Immature natural killer cell (primary cell): ENCODE data around the gene MTSS2. TPM values are rescaled to one million over a fixed set of nuclear protein-coding genes. Genes with fewer than 3 reads are reported as not detected.
"Not testable (repeated sequence)": the region's sequence is repeated elsewhere in the genome, so short reads cannot be mapped to it uniquely, and the experiment has no call there.

ENCODE experiments used
- DNase-seq, 3 donors: peaks; one replicate each; pipeline ENCODE4 v3.0.0; 2022; ENCODE audit warnings: mixed read lengths in 1 of 3
- H3K27ac Mint-ChIP-seq, 6 donors: one replicate each; pipeline ENCODE4 v1.8.0; 2020; ENCODE audit warnings: mixed read lengths in 6 of 6, mild to moderate bottlenecking in 5 of 6, inconsistent platforms in 4 of 6, moderate library complexity in 3 of 6
- H3K27me3 Mint-ChIP-seq, 3 donors: one replicate each; pipeline ENCODE4 v1.8.0; 2020 to 2021; ENCODE audit warnings: low read depth in 3 of 3, mild to moderate bottlenecking in 3 of 3, mixed read lengths in 3 of 3, moderate library complexity in 3 of 3, inconsistent platforms in 1 of 3
- H3K36me3 Mint-ChIP-seq, 3 donors: one replicate each; pipeline ENCODE4 v1.8.0; 2020; ENCODE audit warnings: mixed read lengths in 3 of 3, inconsistent platforms in 2 of 3, mild to moderate bottlenecking in 2 of 3
- H3K4me1 Mint-ChIP-seq, 2 donors: one replicate each; pipeline ENCODE4 v1.8.0; 2020; ENCODE audit warnings: inconsistent platforms in 2 of 2, mild to moderate bottlenecking in 2 of 2, mixed read lengths in 2 of 2, moderate library complexity in 1 of 2
- H3K4me3 Mint-ChIP-seq, 5 donors: one replicate each; pipeline ENCODE4 v1.8.0; 2020; ENCODE audit warnings: mild to moderate bottlenecking in 5 of 5, mixed read lengths in 5 of 5, inconsistent platforms in 3 of 5, moderate library complexity in 3 of 5
- H3K9me3 Mint-ChIP-seq, 6 donors: one replicate each; pipeline ENCODE4 v1.8.0; 2020; ENCODE audit warnings: mild to moderate bottlenecking in 6 of 6, mixed read lengths in 6 of 6, inconsistent platforms in 4 of 6, moderate library complexity in 3 of 6
- polyA plus RNA-seq, 3 donors: library from polyadenylated mRNA; unstranded; fragments of 300-500 nt; fragmentation: Illumina TruSeq; gene quantifications; one replicate each; pipeline ENCODE4 v1.2.3, GENCODE V29; 2021

MTSS2 gene
- polyA plus RNA-seq, 3 donors from 2014 or later, result not detected

- Mint-ChIP-seq H3K36me3 (no peaks in the 10 kb centered on the region), H3K9me3 (peaks cover 0 to 1% (median 0%) of the 10 kb centered on the region in 6 donors), H3K4me3 (no peak overlapping the region), H3K27me3 (peaks cover 0 to 4% (median 2%) of the 10 kb centered on the region in 3 donors), H3K27ac (no peak overlapping the region), H3K4me1 (peaks cover 1 to 5% of the 10 kb centered on the region in 2 donors)
- no peak for DNase-seq
These were observed 9.9 kb downstream of the MTSS2 start for GRCh38 chr16:70675851-70676513.

GRCh38 chr16:70674221-70675014 is 11.4 kb downstream of the MTSS2 start:
- Mint-ChIP-seq H3K27me3 (peaks cover 0 to 2% (median 2%) of the 10 kb centered on the region in 3 donors), H3K4me1 (peaks cover 1 to 5% of the 10 kb centered on the region in 2 donors), H3K36me3 (no peaks in the 10 kb centered on the region), H3K9me3 (peaks cover 0 to 1% (median 0%) of the 10 kb centered on the region in 6 donors), H3K27ac (no peak overlapping the region), H3K4me3 (no peak overlapping the region)
- DNase-seq, result no peak

GRCh38 chr16:70670938-70671337 is 14.9 kb downstream of the MTSS2 start:
- not testable (repeated sequence) for H3K4me1 Mint-ChIP-seq, H3K4me3 Mint-ChIP-seq, H3K27me3 Mint-ChIP-seq

GRCh38 chr16:70670175-70670574 is 15.7 kb downstream of the MTSS2 start:
- peaks cover 0 to 2% (median 0%) of the 10 kb centered on the region in 3 donors for H3K27me3 Mint-ChIP-seq
- H3K4me1 Mint-ChIP-seq, result no peaks in the 10 kb centered on the region
- DNase-seq, result no peak
- no peak overlapping the region for H3K4me3 Mint-ChIP-seq
- H3K9me3 Mint-ChIP-seq, result peaks cover 0 to 1% (median 0%) of the 10 kb centered on the region in 6 donors
- H3K27ac Mint-ChIP-seq, result no peak overlapping the region
- H3K36me3 Mint-ChIP-seq, result peaks cover 0 to 7% (median 0%) of the 10 kb centered on the region in 3 donors

More at GRCh38 chr16:70670938-70671337, 14.9 kb downstream of the MTSS2 start:
- not testable (repeated sequence) for DNase-seq, H3K9me3 Mint-ChIP-seq, H3K27ac Mint-ChIP-seq, H3K36me3 Mint-ChIP-seq

- peaks cover 0 to 7% (median 0%) of the 10 kb centered on the region in 3 donors for H3K36me3 Mint-ChIP-seq
- H3K4me1 Mint-ChIP-seq, result no peaks in the 10 kb centered on the region
- no peaks in the 10 kb centered on the region for H3K27me3 Mint-ChIP-seq
- H3K4me3 Mint-ChIP-seq, result no peak overlapping the region
- H3K9me3 Mint-ChIP-seq, result no peaks in the 10 kb centered on the region
- H3K27ac Mint-ChIP-seq, result no peak overlapping the region
- no peak for DNase-seq
These were observed 19.8 kb downstream of the MTSS2 start for GRCh38 chr16:70665806-70666735.

GRCh38 chr16:70665113-70665694 is 20.6 kb downstream of the MTSS2 start:
- Mint-ChIP-seq H3K4me3 (no peak overlapping the region), H3K9me3 (no peaks in the 10 kb centered on the region), H3K36me3 (peaks cover 0 to 7% (median 0%) of the 10 kb centered on the region in 3 donors), H3K4me1 (no peaks in the 10 kb centered on the region), H3K27me3 (no peaks in the 10 kb centered on the region), H3K27ac (no peak overlapping the region)
- DNase-seq, result no peak

- Mint-ChIP-seq H3K4me1 (no peaks in the 10 kb centered on the region), H3K27ac (no peak overlapping the region), H3K9me3 (no peaks in the 10 kb centered on the region), H3K27me3 (peaks cover 0 to 1% (median 0%) of the 10 kb centered on the region in 3 donors), H3K4me3 (no peak overlapping the region), H3K36me3 (peaks cover 0 to 7% (median 0%) of the 10 kb centered on the region in 3 donors)
- no peak for DNase-seq
These were observed 21.3 kb downstream of the MTSS2 start for GRCh38 chr16:70664325-70665112.

- no peaks in the 10 kb centered on the region for H3K9me3 Mint-ChIP-seq
- no peak for DNase-seq
- H3K27me3 Mint-ChIP-seq, result peaks cover 0 to 1% (median 0%) of the 10 kb centered on the region in 3 donors
- H3K27ac Mint-ChIP-seq, result no peak overlapping the region
- no peak overlapping the region for H3K4me3 Mint-ChIP-seq
- peaks cover 0 to 3% (median 0%) of the 10 kb centered on the region in 3 donors for H3K36me3 Mint-ChIP-seq
- H3K4me1 Mint-ChIP-seq, result no peaks in the 10 kb centered on the region
These were observed 22.1 kb downstream of the MTSS2 start for GRCh38 chr16:70663524-70664324.

- Mint-ChIP-seq H3K4me3 (no peak overlapping the region), H3K9me3 (no peaks in the 10 kb centered on the region), H3K36me3 (peaks cover 0 to 3% (median 0%) of the 10 kb centered on the region in 3 donors), H3K27ac (no peak overlapping the region), H3K27me3 (peaks cover 0 to 1% (median 0%) of the 10 kb centered on the region in 3 donors), H3K4me1 (no peaks in the 10 kb centered on the region)
- no peak for DNase-seq
These were observed 22.8 kb downstream of the MTSS2 start for GRCh38 chr16:70662991-70663523.

- Mint-ChIP-seq H3K36me3 (peaks cover 0 to 3% (median 0%) of the 10 kb centered on the region in 3 donors), H3K4me1 (no peaks in the 10 kb centered on the region), H3K27me3 (peaks cover 0 to 1% (median 0%) of the 10 kb centered on the region in 3 donors), H3K27ac (no peak overlapping the region), H3K9me3 (no peaks in the 10 kb centered on the region), H3K4me3 (no peak overlapping the region)
- no peak for DNase-seq
These were observed 23.8 kb downstream of the MTSS2 start for GRCh38 chr16:70661918-70662641.

- Mint-ChIP-seq H3K4me1 (no peaks in the 10 kb centered on the region), H3K9me3 (no peaks in the 10 kb centered on the region), H3K36me3 (no peaks in the 10 kb centered on the region), H3K27ac (no peak overlapping the region), H3K27me3 (peaks cover 0 to 1% (median 0%) of the 10 kb centered on the region in 3 donors), H3K4me3 (no peak overlapping the region)
- no peak for DNase-seq
These were observed 24.3 kb downstream of the MTSS2 start for GRCh38 chr16:70661534-70661917.
